Activated CD8-positive, alpha-beta memory T cell treated with anti-CD3 and anti-CD28 coated beads for 1 hour (primary cell): ENCODE data around the gene BANP.

ENCODE experiments used
- DNase-seq, 2 donors: peaks; one replicate each; pipeline ENCODE4 v3.0.0-alpha.2; 2020; ENCODE audit warnings: low read depth in 1 of 2; ENCODE audit errors: extremely low read depth in 1 of 2

The BANP gene

GRCh38 chr16:88062341-88063210 lies 111.3 kb downstream of the BANP start:
- no peak for DNase-seq

- DNase-seq, result no peak
These were observed 112.1 kb downstream of the BANP start for GRCh38 chr16:88063211-88063773.

GRCh38 chr16:88064011-88064888 lies 113.0 kb downstream of the BANP start:
- DNase-seq, result no peak

GRCh38 chr16:88064889-88065746 lies 113.9 kb downstream of the BANP start:
- no peak for DNase-seq

DNA sequence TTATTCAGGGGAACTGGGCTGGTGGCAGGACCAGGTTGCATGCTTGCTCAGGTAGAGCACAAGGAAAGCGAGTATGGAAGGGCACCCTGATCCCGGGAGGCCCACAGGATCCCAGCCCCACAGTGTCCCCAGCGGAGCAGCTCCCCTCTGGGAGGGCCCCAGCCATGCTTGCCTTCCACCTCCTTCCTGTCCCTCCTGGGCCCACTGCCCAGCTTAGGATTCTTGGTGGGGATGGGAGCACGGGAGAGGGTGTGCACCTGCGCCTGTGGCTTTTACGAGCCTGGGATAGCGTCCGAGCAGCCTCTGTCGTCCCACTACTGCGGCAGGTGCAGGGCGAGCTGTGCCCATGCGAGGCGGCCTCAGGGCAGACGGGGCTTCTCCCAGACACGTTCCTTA lies 114.5 kb downstream of the BANP start:
- DNase-seq, result no peak

DNA sequence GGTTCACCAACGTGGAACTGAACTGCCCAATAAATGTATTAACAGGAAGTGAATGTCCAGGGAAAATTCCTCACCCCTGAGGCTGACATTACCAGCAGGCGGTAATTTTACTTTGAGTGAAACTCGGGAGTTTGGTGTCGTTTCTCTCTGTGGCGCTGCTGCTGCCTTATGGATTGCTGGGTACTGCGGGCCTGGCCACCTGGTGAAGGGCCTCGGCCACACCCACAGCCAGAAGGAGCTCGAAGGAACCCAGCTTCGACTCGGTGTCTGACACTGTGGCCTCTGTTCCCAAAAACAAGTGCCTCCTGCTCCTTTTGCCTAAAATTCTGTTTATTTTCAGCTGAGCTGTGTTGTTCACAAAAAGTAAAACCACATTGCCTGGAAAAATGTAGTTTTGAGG lies 115.0 kb downstream of the BANP start:
- no peak for DNase-seq

GRCh38 chr16:88066680-88067529 lies 115.7 kb downstream of the BANP start:
- DNase-seq, result no peak

GRCh38 chr16:88067530-88068411 lies 116.5 kb downstream of the BANP start:
- DNase-seq, result no peak

DNA sequence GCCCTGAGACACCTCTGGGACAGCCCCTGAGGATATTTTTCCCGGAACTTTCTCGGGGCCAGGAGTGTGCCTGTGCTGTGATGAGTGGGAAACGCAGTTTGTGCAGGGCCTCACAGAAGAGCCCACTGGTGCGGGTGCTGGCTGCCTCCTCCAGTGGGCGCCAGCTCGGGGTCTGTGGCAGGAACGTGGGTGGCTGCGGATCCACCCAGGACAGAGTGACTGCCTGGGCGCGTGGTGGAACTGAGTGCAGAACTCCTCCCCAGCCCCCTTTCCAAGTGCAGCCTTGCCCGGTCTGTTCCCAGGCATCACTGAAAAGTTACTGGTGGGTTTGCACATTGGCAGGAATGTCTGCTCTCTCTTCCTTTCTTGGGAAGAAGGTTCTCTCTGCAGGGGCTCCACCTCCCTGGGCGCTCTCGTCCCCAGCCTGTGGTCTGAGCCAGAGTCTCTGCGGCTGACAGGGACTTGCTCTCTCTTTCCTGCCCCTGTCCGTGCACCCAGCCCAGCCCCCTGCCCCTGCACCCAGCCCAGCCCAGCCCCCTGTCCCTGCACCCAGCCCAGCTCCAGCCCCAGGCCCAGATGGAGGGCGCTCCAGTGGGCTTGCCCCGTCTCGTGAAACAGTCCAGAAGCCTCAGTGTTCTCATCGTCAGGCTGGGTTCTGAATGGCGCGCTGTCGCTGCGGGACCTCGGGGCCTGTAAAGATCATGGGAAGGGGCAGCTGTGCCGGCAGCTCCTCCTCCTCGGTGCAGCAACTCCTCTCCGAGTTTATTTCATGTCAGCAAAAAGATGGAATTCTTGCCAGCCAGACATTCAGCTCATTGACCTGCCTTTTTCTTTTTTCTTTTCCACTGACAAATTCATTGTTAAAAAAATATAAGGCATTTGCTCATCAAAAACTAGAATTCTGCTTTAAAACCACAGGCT lies 117.5 kb downstream of the BANP start:
- no peak for DNase-seq

DNA sequence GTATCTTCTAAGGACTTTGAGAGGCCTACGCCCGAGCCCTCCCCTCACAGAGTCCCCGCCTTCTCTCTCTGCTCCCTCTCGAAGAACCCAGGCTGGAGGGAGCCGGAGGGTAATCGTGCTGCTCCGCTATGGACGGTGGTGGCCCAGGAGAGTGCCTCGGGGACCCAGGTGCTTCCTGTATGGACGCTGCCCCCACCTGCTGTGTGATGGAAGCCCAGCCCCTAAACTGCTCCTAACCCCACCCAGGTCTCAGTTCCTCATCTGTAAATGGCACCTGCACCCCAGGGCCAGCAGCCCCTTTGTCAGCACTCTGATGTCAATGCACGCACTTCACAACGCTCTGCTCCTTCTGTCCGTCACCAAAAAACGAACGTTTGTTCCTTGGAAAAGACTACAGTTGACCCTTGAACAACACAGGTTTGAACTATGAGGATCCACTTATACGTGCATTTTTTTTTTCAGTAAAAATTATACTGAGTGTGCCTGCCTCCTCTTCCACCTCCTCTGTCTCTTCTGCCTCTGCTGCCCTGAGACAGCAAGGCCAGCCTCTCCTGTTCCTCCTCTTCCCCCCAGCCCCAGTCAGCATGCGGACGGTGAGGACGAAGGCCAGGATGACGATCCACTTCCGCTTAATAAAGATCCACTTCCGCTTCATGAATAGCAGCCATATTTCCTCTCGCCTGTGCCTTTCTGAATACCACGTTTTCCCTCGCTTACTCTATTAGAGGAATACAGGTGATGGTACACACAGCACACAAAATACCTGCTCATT lies 118.3 kb downstream of the BANP start:
- DNase-seq, result no peak

DNA sequence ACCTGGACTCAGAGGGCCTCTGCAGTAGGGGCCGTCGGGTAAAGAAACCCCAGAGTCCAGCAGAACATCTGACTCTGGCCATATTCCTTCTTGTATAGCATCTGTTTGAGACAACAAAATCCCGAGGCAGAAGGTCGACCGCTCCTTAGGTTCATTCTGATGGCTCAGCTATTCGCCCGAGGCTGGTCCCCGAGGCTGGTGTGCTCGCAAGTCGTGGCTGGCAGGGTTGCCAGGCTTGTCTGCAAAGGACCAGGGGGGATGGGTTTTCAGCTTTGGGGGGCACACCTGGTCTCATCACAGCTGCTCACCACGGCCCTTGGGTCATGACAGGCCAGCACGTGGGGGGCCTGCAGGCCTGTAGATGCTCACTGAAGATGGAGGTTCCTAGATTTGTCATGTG lies 119.1 kb downstream of the BANP start:
- no peak for DNase-seq

DNA sequence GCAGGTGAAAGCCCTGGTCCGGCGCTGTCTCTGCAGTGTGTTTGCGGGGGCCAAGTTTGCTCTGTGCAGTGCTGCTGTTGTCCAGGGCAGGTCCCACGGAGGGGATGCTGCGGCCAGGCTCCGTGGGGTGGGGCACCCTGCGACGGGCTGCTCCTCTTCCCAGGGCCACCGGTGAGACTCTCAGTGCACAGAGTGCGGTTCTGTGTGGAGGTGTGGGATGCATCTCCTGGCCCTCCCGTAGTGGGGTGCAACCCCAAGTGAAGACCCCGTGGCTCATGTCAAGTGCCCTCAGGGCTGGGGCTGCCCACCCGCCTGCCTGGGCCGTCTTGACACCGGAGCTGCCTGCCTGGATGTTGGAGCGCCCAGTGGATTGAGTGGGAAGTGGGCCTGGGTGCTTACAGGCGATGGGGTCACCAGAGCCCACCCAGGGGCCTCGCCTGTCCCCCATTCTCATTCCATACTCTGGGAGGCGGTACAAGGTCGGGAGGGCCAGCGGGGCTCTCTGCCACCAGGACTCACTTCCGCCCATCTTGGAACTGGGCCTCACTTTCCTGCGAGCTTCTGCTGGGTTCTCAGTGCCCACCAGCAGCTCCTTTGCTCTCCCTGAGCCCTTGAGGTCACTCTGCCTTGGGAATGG lies 119.9 kb downstream of the BANP start:
- no peak for DNase-seq

GRCh38 chr16:88071908-88072307 lies 120.7 kb downstream of the BANP start:
- DNase-seq, result no peak

- DNase-seq, result no peak
These were observed 121.4 kb downstream of the BANP start for GRCh38 chr16:88072571-88073001.

- DNase-seq, result no peak
These were observed 122.0 kb downstream of the BANP start for GRCh38 chr16:88073201-88073721.

DNA sequence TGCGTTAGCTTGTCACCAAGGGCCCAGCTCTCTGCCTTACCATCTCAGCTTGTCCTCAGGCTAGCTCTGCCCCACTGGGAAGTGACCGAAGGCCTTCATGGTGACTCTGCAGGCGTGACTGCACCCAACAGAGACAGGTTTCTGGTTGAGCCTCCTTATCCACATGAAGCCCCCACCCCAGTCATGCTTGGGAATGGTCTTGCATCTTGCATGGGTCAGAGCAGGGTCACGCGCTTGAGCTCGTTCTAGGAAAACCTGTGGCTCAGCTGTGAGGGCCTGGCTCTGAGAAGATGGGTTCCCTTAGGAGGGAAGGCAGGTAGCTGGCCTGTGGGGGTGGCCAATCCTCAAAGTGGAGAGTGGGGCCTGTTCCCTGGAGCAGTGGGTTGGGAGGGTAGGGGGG lies 122.8 kb downstream of the BANP start:
- DNase-seq, result no peak
